IPS-15b (cell line): ENCODE results near the gene INSYN1.
"Not testable (repeated sequence)": the region's sequence is repeated elsewhere in the genome, so short reads cannot be mapped to it uniquely, and the experiment has no call there.

Experiments used
- H3K27me3 ChIP-seq: one replicate; pipeline ENCODE4 v1.6.1; 2013; ENCODE audit warnings: low read length; ENCODE audit not compliant: control insufficient read depth, insufficient read depth
- H3K36me3 ChIP-seq: one replicate; pipeline ENCODE4 v1.6.1; 2013; ENCODE audit warnings: low read length; ENCODE audit not compliant: control insufficient read depth, insufficient read depth
- H3K4me1 ChIP-seq: one replicate; pipeline ENCODE4 v1.6.1; 2013; ENCODE audit warnings: mild to moderate bottlenecking, low read length; ENCODE audit not compliant: control insufficient read depth, insufficient read depth
- H3K4me3 ChIP-seq: one replicate; pipeline ENCODE4 v1.5.1; 2013; ENCODE audit warnings: low read depth, low read length
- H3K9ac ChIP-seq: one replicate; pipeline ENCODE4 v1.6.1; 2013; ENCODE audit warnings: low read depth, mild to moderate bottlenecking, low read length
- H3K9me3 ChIP-seq: one replicate; pipeline ENCODE4 v1.6.1; 2013; ENCODE audit warnings: mild to moderate bottlenecking, low read length; ENCODE audit not compliant: control insufficient read depth, insufficient read depth

Gene INSYN1

DNA sequence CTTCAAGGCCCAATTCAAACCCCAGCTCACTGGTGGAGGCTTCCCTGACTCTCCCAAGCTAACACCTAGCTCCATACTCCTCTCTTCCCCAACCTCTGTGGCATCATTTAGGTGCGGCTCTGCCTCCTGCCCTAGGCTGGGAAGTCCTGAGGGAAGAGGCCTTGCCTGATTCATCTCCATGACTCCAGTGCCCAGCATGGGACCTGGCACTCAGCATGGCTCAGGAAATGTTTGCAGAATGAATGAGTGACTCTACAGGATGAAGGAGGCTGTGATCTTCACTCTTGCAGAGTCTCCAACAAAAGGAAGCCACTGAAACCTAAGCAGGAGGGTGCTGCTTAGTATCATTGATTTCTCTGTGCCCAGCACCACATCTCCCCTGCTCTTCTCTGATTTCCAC, 34.5 kb upstream of the INSYN1 start:
- peaks cover 12% of the 10 kb centered on the region for H3K4me1 ChIP-seq
- no peaks in the 10 kb centered on the region for H3K9me3 ChIP-seq
- H3K27me3 ChIP-seq = no peaks in the 10 kb centered on the region
- no peak overlapping the region for H3K4me3 ChIP-seq
- no peaks in the 10 kb centered on the region for H3K36me3 ChIP-seq
- no peak overlapping the region for H3K9ac ChIP-seq

DNA sequence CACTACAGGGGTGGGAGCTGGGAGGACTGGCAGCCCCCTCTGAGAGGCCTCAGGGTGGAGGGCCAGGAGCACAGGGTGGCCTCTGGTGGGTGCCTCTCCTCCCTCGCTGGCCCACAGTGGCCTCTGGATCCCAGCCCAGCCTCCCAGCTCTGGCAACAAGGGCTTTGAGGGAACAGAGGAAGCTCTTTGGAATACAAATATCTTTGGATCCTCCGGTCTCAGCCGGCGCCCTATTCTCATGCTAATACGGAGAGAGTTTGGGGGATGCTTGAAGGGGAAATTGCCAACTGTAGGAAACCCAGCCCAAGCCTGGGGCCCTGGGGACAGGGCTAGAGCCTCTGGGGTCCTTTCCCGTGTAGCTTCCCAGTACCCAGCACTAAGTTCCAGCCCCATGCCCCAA, 33.4 kb upstream of the INSYN1 start:
- H3K27me3 ChIP-seq = no peaks in the 10 kb centered on the region
- H3K4me3 ChIP-seq = no peak overlapping the region
- H3K9me3 ChIP-seq = no peaks in the 10 kb centered on the region
- H3K4me1 ChIP-seq = peaks cover 12% of the 10 kb centered on the region
- H3K9ac ChIP-seq = no peak overlapping the region
- H3K36me3 ChIP-seq = no peaks in the 10 kb centered on the region

DNA sequence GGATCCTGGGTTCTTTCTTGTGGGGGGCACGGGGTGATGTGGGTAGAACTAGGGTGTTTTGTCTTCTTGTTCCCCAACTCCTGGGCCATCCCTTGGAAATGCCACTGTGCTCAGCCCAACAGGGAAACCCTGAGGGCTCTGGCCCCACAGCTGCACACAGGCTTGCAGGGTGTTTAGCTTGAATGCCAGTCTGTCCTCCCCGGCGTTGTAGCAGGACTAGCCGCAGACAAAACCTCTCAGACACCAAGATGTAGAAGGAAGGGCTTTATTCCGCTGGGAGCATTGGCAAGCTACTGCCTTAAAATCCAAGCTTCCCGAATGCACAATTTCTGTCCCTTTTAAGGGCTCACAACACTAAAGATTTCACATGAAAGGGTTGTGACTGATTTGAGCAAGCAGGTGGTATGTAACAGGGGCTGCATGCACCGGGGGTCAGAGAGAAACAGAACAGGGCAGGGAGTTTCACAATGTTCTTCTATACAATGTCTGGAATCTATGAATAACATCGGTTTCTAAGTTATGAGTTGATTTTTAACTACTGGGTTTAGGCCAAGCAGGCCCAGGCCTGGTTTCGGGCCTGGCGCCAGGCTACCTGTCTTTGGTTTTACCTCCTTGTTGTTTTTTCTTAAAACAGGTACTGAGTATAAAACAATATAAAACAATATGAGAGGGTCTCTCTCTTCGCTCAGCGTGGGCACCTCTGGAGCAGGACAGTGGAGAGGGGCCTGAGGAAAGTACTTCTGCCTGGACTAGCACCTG, 32.3 kb upstream of the INSYN1 start:
- not testable (repeated sequence) for H3K9me3 ChIP-seq, H3K36me3 ChIP-seq, H3K27me3 ChIP-seq, H3K9ac ChIP-seq, H3K4me3 ChIP-seq
- H3K4me1 ChIP-seq = peaks cover 12% of the 10 kb centered on the region

DNA sequence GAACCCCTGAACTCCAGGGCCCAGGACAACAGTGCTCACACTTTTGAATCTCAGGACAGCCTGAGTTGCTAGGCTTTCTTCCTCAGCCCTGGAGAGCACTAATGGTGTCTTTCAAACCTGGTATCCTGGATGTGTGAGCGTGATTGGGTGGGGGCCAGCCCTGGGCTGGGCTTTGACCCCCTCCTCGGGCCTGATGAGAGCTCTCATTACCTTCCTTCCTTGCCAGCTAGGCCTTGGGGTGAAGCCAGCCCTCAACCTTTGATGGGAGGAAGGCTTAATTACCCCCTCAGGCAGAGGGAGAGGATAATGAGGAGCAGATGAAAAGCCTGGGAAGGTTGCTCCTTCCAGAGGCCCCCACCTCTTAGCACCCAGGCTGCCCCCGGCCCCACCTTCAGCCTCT, 31.1 kb upstream of the INSYN1 start:
- H3K4me3 ChIP-seq = no peak overlapping the region

DNA sequence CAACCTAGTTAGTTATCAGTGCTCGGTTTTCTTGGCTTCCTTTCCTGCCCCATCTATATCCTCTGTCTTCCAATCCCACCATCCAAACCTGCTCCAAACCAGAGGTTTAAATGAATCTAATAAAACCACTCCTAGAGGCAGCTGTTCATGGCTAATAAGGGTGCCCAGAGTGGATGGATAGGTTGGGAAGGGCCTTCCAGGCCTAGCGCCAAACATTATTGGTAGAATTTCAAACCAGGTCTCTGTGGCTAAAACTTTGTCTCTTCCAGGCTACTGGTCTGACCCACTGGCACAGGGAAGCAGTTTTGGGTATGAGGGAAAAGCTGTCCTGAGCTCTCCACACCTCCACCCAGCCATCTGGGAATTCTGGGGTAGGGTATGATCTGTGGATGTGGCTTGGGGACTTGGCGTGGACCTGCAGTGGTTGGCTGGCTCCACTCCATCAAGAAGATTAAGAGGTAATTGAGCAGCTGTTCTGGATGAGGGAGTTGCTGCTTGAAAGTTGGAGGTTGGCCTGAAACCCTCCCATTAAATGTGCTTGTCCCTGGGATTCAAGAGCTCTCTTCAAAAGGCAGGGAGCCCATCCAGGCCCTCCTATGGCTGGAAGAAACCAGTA, 29.3 kb upstream of the INSYN1 start:
- H3K36me3 ChIP-seq = no peaks in the 10 kb centered on the region
- no peaks in the 10 kb centered on the region for H3K9me3 ChIP-seq
- H3K4me3 ChIP-seq = no peak overlapping the region
- H3K27me3 ChIP-seq = no peaks in the 10 kb centered on the region
- peaks cover 7% of the 10 kb centered on the region for H3K4me1 ChIP-seq
- no peak overlapping the region for H3K9ac ChIP-seq

More for the DNA sequence above, 31.1 kb upstream of the INSYN1 start:
- Histone ChIP-seq H3K9ac (no peak overlapping the region), H3K27me3 (no peaks in the 10 kb centered on the region), H3K36me3 (no peaks in the 10 kb centered on the region), H3K9me3 (no peaks in the 10 kb centered on the region), H3K4me1 (peaks cover 12% of the 10 kb centered on the region)

DNA sequence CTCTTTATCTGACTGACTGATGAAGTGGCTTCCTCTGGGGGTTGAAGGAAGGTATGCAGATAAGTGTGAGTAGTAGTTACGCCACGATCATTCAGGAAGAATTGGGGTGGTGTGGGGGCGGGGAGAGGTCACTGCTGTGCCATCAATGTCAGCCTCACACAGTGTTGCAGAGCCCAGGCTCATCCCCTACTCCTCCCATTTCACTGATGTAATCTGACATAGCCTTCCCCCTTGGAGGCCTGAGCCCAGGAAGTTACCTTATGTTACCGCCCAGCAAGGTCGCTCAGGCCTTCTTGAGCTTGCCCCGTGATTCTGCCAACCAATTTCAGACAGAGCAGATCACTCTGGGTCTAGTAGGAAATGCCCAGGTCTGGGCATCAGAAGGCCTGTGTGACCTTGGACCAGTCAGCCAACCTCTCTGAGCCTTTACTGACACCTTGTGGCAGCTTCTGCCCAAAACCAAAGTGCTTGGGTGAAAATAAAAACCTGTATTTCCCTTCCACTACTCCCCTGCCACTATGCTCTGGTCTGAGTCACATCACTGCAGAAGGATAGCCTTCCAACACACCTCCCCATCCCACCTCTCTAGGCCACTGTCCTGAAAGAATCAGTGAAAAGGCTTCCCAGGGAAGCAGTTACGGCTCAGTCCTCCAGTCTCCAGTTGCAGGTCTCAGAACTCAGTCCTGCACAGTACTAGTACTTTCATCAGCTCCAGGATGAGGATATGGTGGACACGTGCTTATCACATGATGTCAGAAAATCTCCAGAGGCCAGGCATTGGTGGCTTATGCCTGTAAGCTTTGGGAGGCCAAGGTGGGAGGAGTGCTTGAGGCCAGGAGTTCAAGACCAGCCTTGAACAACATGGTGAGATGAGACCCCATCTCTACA, 28.1 kb upstream of the INSYN1 start:
- H3K9me3 ChIP-seq = no peaks in the 10 kb centered on the region
- H3K9ac ChIP-seq = no peak overlapping the region
- no peak overlapping the region for H3K4me3 ChIP-seq
- no peaks in the 10 kb centered on the region for H3K36me3 ChIP-seq
- no peaks in the 10 kb centered on the region for H3K27me3 ChIP-seq
- peaks cover 4% of the 10 kb centered on the region for H3K4me1 ChIP-seq

DNA sequence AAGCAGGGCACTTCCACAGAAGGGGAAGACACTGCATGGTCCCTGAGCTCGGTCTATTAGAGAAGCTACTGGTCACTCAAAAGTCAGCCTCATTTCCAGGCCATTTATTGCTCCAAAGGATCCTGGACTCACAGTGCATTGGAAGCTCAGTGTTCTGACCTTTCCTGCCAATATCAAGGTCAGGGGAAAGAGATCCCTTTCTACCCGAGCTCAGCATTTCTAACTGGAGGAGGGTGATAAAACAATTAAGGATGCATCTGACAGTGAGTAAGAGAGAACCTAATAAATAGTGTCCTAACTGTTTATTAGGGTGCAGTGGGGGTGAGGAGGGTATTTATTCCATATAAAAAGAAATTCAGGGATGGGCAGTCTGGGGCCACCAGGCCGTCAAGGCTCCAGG, 26.8 kb upstream of the INSYN1 start:
- no peaks in the 10 kb centered on the region for H3K9me3 ChIP-seq
- no peaks in the 10 kb centered on the region for H3K4me1 ChIP-seq
- H3K27me3 ChIP-seq = no peaks in the 10 kb centered on the region
- H3K4me3 ChIP-seq = no peak overlapping the region
- no peaks in the 10 kb centered on the region for H3K36me3 ChIP-seq
- no peak overlapping the region for H3K9ac ChIP-seq

DNA sequence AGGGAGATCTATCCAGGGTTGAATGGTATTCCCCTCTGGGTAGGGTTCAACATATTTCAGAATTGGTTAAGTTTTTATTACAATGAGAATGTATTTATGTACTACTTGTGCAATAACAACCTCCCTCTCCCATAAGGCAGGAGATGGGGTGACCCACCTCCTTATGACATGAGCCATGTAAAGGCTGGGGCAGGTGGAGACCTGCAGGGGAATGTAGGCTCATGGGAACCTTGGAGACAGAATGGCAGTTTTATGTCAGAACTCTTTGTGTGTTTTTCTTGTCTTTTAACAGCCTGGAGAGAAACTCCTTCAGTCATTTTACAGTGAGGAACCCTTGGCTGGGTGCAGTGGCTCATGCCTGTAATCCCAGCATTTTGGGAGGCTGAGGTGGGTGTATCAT, 24.6 kb upstream of the INSYN1 start:
- Histone ChIP-seq H3K4me1 (peaks cover 3% of the 10 kb centered on the region), H3K9me3 (no peaks in the 10 kb centered on the region), H3K36me3 (no peaks in the 10 kb centered on the region)

DNA sequence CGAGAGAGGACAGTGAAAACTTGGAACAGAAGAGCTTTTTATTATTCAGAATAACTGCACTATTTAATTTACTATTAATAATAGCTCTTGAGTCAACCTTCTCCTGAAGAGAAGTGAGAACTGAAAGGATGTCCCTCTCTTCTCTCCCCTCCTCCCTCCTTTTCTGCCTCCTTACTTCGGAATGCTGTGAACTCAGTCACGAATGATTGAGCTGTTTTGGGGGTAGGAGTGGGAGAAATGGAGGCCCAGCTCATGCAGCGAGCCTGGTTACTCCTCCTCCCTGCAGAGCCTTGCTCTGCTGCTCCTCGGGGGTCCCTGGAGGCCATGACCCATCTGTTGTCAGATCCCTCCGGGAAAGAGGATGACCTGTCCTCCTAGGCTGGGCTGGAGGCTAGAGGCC, 20.3 kb upstream of the INSYN1 start:
- no peaks in the 10 kb centered on the region for H3K27me3 ChIP-seq
- no peak overlapping the region for H3K4me3 ChIP-seq
- peaks cover 3% of the 10 kb centered on the region for H3K4me1 ChIP-seq

More for the DNA sequence above, 24.6 kb upstream of the INSYN1 start:
- H3K9ac ChIP-seq = no peak overlapping the region
- no peaks in the 10 kb centered on the region for H3K27me3 ChIP-seq
- no peak overlapping the region for H3K4me3 ChIP-seq

DNA sequence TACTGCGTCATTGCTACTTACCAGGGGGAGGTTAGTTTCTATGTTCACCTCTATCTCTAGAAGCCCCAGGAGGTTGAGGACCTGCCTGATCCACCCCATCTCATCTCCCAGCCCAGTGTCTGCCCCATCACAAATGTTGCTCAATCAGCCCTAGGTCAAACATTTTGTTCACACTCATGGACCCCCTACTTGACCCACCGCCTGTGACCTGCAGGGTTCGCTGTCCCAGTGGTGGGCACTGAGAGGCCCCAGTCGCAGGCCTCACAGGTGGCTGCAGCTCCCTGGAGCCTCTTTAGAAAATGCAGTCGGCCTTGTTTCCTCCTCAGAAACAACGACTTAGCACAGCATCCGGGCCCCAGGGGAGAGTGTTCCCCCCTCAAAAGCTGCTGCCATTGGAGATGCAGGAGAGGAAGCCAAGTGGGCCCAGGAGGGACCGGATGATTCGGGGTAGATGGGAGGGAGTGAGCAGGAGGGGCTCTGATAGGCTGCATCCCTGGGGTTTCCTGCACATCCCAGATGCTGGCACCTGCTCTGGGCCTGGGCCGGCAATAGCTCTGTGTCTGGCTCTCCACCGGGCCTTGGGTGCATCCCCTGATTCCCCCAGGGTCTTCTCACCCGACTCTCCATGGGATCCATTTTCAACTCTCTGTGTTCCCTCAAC, 18.4 kb upstream of the INSYN1 start:
- Histone ChIP-seq H3K27me3 (peaks cover 2% of the 10 kb centered on the region), H3K4me3 (no peak overlapping the region), H3K9me3 (no peaks in the 10 kb centered on the region), H3K4me1 (peaks cover 11% of the 10 kb centered on the region), H3K36me3 (no peaks in the 10 kb centered on the region), H3K9ac (no peak overlapping the region)

More for the DNA sequence above, 20.3 kb upstream of the INSYN1 start:
- Histone ChIP-seq H3K36me3 (no peaks in the 10 kb centered on the region), H3K9ac (no peak overlapping the region), H3K9me3 (no peaks in the 10 kb centered on the region)

DNA sequence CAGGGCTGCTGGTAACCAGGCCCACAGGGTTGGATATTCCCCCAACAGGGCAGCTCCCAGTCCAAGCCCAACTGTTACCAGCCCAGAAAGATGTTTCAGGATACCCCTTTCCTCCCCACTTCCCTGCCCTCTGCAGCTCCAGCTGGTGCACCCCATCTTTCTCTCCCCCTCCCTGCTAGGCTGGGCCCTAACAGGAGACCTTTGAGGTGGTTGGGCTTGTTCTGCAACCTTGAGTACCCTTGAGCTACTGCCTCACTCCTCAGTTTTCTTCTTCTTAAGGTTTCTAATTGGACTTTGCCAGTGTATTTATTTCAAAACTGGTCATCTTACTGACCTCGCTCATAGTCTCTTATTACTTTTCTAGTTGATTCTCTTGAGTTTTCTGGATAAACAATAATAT, 16.9 kb upstream of the INSYN1 start:
- no peak overlapping the region for H3K9ac ChIP-seq
- H3K4me3 ChIP-seq = no peak overlapping the region
- peaks cover 4% of the 10 kb centered on the region for H3K27me3 ChIP-seq
- no peaks in the 10 kb centered on the region for H3K36me3 ChIP-seq
- peaks cover 11% of the 10 kb centered on the region for H3K4me1 ChIP-seq
- H3K9me3 ChIP-seq = no peaks in the 10 kb centered on the region
